Thyroid gland (tissue), 4 donors: ENCODE data around the gene MAP7.

Experiments used
- POLR2A ChIP-seq, 2 donors: fragments of 450-650 bp; IDR thresholded peaks; one replicate each; pipeline ENCODE4 v1.6.1; 2017; ENCODE audit warnings: antibody characterized with exemption in 2 of 2, mild to moderate bottlenecking in 2 of 2, moderate library complexity in 1 of 2
- TF ChIP-seq, protein P1 (sequence below), 6 experiments: fragments of 200-600 bp in 3 of 6; fragments of 450-650 bp in 3 of 6; sonication (generic) in 3 of 6; IDR thresholded peaks; one replicate each; pipeline ENCODE4 v1.5.1; 2016 to 2019; ENCODE audit warnings: antibody characterized with exemption in 6 of 6, mild to moderate bottlenecking in 2 of 6, inconsistent platforms in 1 of 6, moderate library complexity in 1 of 6

DNA sequence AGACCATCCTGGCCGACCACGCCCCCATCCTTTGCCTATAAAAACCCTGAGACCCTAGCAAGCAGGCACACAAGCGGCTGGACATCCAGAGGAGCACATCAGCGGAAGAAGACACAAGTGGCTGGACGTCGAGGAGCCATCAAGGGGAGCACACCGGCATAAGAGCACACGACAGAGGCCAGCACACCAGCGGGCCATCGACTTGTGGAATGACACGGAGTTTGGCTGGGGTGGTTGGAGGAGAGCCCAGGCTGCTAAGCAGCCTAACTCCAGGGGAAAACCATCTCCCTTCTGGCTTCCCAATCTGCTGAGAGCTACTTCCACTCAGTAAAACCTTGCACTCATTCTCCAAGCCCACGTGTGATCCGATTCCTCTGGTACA lies 215.8 kb downstream of the MAP7 start:
- TF ChIP-seq, protein P1, sequence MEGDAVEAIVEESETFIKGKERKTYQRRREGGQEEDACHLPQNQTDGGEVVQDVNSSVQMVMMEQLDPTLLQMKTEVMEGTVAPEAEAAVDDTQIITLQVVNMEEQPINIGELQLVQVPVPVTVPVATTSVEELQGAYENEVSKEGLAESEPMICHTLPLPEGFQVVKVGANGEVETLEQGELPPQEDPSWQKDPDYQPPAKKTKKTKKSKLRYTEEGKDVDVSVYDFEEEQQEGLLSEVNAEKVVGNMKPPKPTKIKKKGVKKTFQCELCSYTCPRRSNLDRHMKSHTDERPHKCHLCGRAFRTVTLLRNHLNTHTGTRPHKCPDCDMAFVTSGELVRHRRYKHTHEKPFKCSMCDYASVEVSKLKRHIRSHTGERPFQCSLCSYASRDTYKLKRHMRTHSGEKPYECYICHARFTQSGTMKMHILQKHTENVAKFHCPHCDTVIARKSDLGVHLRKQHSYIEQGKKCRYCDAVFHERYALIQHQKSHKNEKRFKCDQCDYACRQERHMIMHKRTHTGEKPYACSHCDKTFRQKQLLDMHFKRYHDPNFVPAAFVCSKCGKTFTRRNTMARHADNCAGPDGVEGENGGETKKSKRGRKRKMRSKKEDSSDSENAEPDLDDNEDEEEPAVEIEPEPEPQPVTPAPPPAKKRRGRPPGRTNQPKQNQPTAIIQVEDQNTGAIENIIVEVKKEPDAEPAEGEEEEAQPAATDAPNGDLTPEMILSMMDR (IDR thresholded peaks at IDR 0.05) = no peak
- no peak for TF ChIP-seq POLR2A (IDR thresholded peaks at IDR 0.05)
